Peyer's patch (tissue), 4 donors: ENCODE measurements around the gene SHISA2. TPM values are rescaled to one million over a fixed set of nuclear protein-coding genes. Genes with fewer than 3 reads are reported as not detected.

Experiments used
- DNase-seq, 3 donors: peaks; one replicate each; pipeline ENCODE4 v3.0.0-alpha.2; 2017 to 2019
- H3K27ac ChIP-seq, 4 donors: fragments of 200-600 bp; sonication (generic); one replicate each; pipeline ENCODE4 v1.5.1; 2016 to 2019
- H3K27me3 ChIP-seq, 2 donors: fragments of 200-600 bp; sonication (generic); one replicate each; pipeline ENCODE4 v1.5.1; 2019
- H3K36me3 ChIP-seq, 3 donors: fragments of 200-600 bp; sonication (generic); one replicate each; pipeline ENCODE4 v1.5.1; 2016 to 2019
- H3K4me1 ChIP-seq, 4 donors: fragments of 200-600 bp; sonication (generic); one replicate each; pipeline ENCODE4 v1.5.1; 2016 to 2019
- H3K4me3 ChIP-seq, 4 donors: fragments of 200-600 bp; sonication (generic); 1 replicate in 3 of 4; 2 replicates in 1 of 4; pipeline ENCODE4 v1.5.1; 2016 to 2019; ENCODE audit warnings: mild to moderate bottlenecking in 1 of 4
- H3K9me3 ChIP-seq, 4 donors: fragments of 200-600 bp; sonication (generic); one replicate each; pipeline ENCODE4 v1.5.1; 2016 to 2019; ENCODE audit warnings: mild to moderate bottlenecking in 1 of 4
- POLR2A ChIP-seq, 2 donors: fragments of 450-650 bp; IDR thresholded peaks; one replicate each; pipeline ENCODE4 v1.5.1; 2017; ENCODE audit warnings: antibody characterized with exemption in 2 of 2, mild to moderate bottlenecking in 2 of 2, moderate library complexity in 2 of 2
- total RNA-seq, 4 donors: library from RNA; depleted of rRNA; stranded (reverse); fragments of >200 nt; gene quantifications; one replicate each; pipeline ENCODE4 v1.1.0, GENCODE V29; 2016
- TF ChIP-seq, protein P1 (sequence below), 6 experiments: fragments of 450-650 bp in 4 of 6; fragments of 200-600 bp in 2 of 6; sonication (generic) in 1 of 6; IDR thresholded peaks; one replicate each; pipeline ENCODE4 v1.5.1; 2017 to 2019; ENCODE audit warnings: antibody characterized with exemption in 6 of 6, mild to moderate bottlenecking in 3 of 6, moderate library complexity in 1 of 6

The SHISA2 gene
- total RNA-seq, 4 donors from 2014 or later: 0.47 TPM; not detected in 3

DNA sequence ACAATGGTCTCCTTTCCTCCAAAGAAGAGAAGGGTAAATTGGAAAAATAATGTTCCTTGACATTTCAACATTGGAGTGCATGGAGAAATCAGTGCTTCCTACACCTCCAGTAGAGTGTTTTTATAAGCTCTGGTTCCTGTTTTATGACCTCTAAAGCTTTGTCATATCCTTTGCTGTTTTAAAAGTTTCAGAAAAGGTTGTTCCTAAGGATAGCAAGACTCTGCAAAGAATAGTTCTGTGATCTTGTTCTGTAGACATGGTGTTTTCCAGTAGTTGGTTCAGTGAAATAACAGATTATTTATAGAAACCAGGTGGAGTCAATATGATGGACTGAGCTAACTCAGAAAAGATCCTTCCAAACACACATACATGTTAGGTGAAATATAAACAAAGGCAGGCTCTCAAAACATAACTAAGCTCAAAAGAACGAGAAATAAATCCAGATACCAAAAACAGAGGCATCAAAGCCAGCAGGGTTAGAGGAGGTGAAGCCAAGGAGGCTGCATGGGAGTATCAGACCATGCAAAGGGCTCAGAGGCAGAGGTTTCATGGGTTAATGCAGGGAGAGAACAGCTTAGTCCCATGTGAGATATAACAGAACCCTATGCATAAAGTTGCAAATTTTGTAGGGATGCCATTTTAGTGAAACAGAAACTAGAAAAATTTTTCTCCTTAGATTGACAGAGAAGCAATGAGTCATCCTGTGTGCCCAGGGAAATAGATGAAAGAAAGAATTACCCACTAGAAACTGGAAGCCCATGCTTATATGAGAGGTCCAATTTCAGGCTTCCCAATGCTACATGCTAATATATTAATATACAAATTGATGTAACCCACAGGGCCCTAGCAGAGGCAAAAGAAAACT lies 44.3 kb downstream of the SHISA2 start:
- Histone ChIP-seq H3K36me3 (no peaks in the 10 kb centered on the region), H3K27ac (no peak overlapping the region), H3K27me3 (no peaks in the 10 kb centered on the region), H3K9me3 (no peaks in the 10 kb centered on the region), H3K4me1 (no peaks in the 10 kb centered on the region), H3K4me3 (no peak overlapping the region)
- DNase-seq: no peak
- no peak for TF ChIP-seq POLR2A (IDR thresholded peaks at IDR 0.05)
- TF ChIP-seq, protein P1, sequence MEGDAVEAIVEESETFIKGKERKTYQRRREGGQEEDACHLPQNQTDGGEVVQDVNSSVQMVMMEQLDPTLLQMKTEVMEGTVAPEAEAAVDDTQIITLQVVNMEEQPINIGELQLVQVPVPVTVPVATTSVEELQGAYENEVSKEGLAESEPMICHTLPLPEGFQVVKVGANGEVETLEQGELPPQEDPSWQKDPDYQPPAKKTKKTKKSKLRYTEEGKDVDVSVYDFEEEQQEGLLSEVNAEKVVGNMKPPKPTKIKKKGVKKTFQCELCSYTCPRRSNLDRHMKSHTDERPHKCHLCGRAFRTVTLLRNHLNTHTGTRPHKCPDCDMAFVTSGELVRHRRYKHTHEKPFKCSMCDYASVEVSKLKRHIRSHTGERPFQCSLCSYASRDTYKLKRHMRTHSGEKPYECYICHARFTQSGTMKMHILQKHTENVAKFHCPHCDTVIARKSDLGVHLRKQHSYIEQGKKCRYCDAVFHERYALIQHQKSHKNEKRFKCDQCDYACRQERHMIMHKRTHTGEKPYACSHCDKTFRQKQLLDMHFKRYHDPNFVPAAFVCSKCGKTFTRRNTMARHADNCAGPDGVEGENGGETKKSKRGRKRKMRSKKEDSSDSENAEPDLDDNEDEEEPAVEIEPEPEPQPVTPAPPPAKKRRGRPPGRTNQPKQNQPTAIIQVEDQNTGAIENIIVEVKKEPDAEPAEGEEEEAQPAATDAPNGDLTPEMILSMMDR (IDR thresholded peaks at IDR 0.05): no peak

Other genes with a start within 250 kb of the SHISA2 start
- gene RNF6, start 170.3 kb upstream of the SHISA2 start, total RNA-seq: 10 to 100 TPM; 16.5 to 27.5 (median 22.5) TPM
- gene CDK8, start 202.1 kb upstream of the SHISA2 start, total RNA-seq: 10 to 100 TPM; 16.8 to 22.3 (median 20.8) TPM